ENCODE data around the gene MMP28.

DNA sequence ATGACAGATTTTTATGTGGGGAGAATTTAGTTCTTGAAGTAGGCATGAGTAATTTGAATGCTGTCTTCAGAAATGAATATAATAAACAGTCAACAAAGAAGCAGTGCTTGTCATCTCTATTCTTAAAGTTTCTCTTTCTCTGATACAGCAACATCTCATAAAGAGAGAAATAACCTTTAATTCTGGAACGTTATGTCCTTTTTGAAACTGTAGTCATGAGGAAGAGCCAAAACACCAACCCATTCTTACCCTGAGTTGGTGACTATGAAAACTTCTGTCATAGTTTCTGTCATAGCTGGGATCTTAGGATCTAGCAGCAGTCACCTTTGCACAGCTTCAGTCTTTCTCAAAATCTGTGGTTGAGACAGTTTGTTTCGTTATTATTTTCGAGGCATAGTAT is 79.3 kb downstream of the MMP28 start:
- TF ChIP-seq POLR2AphosphoS5 (IDR thresholded peaks at IDR 0.05): no peak
- TF ChIP-seq, protein P1, sequence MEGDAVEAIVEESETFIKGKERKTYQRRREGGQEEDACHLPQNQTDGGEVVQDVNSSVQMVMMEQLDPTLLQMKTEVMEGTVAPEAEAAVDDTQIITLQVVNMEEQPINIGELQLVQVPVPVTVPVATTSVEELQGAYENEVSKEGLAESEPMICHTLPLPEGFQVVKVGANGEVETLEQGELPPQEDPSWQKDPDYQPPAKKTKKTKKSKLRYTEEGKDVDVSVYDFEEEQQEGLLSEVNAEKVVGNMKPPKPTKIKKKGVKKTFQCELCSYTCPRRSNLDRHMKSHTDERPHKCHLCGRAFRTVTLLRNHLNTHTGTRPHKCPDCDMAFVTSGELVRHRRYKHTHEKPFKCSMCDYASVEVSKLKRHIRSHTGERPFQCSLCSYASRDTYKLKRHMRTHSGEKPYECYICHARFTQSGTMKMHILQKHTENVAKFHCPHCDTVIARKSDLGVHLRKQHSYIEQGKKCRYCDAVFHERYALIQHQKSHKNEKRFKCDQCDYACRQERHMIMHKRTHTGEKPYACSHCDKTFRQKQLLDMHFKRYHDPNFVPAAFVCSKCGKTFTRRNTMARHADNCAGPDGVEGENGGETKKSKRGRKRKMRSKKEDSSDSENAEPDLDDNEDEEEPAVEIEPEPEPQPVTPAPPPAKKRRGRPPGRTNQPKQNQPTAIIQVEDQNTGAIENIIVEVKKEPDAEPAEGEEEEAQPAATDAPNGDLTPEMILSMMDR (IDR thresholded peaks at IDR 0.05 in 8 of 11, conservative IDR thresholded peaks at IDR 0.05 in 3 of 11): no peak
- no peak for TF ChIP-seq POLR2A (IDR thresholded peaks at IDR 0.05)
